NCI-H1105 (cell line): ENCODE data around the gene NTSR1.

ENCODE experiments used
- DNase-seq: peaks from one replicate; lab custom pipeline; 2025; lab: John Stamatoyannopoulos, UW

NTSR1 gene

DNA sequence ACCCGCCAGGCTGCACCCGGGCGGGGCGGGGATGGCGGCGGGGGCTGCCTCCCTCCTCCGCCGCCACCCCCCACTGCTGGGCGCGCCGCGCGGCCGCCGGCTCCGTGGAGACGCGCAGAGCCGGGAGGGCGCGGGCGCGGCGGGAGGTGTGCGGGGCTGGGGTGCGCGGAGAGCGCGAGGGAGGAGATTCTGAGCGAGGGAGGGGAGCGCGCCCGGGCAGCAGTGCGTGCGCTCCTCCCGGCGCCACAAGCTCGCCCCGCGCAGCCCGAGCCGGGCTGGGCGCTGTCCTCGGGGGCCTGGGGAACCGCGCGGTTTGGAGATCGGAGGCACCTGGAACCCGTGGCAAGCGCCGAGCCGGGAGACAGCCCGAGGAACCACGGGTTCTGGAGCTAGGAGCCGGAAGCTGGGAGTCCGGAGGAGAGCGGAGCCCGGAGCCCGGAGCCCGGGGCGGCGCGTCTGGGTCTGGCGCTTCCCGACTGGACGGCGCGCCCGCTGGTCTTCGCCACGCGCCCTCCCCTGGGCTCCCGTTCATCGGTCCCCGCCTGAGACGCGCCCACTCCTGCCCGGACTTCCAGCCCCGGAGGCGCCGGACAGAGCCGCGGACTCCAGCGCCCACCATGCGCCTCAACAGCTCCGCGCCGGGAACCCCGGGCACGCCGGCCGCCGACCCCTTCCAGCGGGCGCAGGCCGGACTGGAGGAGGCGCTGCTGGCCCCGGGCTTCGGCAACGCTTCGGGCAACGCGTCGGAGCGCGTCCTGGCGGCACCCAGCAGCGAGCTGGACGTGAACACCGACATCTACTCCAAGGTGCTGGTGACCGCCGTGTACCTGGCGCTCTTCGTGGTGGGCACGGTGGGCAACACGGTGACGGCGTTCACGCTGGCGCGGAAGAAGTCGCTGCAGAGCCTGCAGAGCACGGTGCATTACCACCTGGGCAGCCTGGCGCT, at the start of gene NTSR1:
TSS of gene NTSR1 (plus strand) at position 246 of the 946 bp plus-strand sequence. CDS start at position 618, 372 bp downstream.
- no peak for DNase-seq

DNA sequence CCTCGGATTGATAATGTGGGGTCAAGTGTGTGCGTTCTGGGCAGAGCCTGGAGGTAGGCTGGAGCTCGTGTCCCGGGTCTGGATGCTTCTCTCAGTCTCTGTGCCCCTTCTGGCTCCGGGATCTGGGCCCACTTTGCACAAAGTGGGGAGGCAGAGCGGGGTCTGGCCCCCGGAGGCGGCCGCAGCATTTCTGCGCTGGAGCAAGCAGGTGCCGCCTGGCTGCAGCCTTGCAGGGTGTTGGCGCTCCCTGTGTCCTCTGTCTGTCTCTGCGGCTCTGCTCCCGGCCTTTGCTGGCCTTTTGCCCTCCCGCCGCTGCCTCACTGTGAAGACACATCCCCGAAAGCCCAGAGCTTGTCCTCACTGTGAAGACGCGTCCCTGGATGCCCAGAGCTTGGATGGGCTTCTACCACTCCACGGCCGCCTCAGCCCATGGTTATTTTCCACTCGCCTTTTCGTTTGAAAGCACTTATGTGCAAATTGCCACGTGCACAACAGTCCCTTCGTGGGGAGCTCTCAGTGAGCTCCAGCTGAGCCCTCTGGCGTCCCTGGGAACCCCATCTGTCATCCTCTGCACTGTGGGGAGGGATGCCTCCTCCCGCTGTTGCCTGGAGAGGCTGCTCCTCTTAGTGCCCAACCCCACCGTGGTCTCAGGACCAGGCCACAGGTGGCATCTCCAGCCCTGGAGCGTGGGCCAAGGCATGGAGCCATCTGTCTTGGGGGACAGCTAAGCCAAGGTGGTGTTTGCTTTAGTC, 49.0 kb upstream of the NTSR1 start:
- no peak for DNase-seq

DNA sequence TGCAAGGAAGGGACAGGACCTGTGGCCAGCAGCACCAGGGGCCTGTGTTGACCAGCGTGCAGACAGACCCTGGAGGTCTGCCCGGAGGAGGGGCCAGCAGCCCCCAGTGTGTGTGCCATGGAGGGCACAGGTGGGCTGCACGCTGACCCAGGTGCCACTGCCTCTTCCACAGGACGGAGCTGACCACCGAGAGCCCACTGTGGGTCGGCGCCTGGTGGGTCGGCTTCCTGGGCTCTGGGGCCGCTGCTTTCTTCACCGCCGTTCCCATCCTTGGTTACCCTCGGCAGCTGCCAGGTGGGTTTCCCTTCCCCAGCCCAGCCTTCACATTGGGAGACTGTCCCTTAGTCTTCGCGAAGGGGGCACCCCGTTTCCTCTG, 48.4 kb upstream of the NTSR1 start:
- no peak for DNase-seq

DNA sequence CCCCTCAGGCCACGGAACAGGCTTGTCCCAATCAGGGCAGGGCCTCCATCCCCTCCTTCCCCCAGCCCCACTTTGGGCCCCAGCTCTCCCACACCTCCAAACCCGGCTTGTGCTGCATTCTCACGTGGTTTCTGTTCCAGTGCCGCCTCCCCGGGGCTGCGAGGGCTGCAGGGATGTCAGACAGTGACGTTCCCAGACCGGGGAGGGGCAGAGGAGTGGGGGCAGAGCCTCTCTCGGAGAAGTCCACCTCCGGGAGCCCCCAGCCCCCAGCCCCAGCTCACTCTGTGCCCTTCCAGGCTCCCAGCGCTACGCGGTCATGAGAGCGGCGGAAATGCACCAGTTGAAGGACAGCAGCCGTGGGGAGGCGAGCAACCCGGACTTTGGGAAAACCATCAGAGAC, 47.9 kb upstream of the NTSR1 start:
- no peak for DNase-seq

DNA sequence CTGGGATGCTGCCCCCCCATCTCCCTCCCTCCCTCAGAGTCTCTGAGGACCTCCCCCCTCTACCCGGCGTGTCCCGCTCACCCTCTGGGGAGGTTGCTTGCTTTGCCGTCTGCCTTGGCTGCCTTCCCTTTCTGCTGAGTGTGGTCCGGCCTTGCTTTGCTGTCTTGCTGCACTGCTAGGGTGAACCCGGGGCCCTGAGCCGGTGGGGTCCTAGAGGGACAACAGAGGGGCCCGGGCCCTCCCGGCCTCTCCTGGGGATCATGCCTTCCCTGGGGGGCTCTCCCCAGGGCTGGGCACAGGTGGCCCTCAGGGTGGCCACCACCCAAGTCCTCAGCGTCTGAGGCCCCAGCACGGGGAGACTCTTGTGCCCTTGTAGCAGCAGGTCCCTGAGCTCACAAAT, 47.0 kb upstream of the NTSR1 start:
- DNase-seq = no peak

DNA sequence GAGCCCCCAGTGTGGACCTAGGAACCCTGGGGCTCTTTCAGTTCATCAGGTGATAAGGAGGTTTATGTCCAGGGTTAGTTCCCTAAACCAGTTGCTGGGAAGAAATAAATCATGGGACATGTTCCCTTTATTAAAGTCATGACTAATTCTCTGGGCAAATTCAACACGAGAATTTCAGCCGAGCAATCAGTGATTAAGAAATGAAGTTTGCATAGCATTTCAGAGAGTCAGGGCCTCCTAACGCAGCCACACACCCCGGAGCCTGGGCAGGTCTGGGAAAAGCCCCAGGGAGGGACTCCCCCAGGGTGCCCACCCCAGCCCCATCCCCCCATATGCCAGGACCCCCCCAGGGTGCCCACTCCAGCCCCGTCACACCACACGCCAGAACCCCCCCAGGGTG, 46.2 kb upstream of the NTSR1 start:
- no peak for DNase-seq

DNA sequence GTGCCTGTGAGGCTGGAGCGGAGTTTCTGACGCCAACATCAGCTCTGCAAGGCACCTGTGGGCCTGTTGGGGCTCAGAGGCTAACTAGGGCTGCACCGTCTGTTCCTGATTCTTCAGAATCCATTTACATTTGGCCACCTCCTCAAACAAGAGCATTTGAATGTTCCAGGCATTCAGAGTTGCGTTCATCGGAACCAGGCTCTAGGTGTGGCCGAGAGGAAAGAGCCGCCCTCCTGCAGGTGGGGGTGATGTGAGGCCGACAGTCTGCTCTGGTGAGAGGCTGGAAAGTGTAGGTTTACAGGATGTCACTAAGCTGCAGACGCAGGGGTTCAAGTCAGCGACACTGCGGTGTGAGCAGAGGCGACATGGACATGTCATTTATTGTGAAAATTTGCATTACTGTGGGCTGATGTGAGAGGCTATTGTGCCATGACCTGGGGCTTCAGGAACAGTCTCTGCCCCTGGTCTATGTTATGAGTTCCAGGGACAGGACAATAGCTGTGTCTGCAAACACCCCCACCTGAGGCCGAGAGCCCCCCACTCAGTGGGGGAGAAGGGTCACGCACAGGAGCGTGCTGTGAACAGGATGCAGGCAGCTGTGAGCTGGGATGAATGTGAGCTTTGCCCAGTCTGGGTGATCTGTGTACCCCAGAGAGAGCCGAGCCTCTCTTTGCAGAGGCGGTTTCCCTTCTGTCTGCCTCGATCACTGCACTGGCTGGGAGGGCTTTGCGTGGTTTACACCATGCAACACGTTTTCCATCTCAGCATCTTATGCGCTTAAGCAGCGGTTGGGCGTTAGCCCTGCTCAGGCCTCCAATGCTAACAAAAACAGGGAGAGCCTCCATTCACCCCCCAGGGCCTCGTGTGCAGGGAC, 45.3 kb upstream of the NTSR1 start:
- no peak for DNase-seq

DNA sequence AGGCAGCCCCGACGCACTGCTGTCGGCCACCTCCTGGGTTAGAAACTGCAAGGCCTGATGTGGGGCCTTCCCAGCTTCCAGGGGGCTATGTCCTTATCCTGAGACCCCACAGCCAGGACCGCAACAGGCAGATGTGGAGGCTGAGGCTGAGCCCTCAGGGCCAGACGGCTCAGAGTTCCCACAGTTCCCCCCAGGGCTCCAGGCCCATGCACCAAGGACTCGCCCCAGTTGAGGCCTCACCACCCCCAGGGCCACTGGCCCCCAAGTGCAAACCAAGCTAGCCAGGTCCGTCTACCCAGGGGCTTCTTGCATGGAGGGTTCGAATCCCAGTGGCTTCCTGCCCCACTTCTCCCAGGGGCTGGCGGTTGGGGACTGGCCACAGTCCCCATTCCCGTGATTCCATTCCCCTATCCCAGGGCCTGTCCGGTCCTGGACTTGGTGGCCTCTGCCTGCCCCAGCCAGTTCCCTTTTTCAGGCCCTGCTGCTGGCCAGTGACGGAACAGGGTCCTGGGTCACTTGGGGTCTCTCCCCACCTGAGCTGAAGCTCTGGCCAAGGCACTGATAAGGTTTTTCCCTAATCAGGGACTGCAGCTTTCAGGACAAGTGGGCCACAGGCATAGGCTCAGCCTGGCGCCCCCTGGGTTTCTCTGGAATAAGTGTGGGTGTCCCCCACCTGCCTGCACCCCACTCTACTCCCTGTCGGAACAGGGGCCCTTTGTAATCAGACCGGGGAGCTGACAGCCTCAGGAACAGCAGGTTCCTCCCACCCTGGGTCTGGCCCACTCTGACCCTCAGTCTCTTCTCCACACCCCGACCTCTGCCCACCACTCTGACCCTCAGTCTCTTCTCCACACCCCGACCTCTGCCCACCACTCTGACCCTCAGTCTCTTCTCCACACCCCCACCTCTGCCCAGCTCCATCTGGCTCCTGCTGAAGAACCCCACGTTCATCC, 44.3 kb upstream of the NTSR1 start:
- no peak for DNase-seq

DNA sequence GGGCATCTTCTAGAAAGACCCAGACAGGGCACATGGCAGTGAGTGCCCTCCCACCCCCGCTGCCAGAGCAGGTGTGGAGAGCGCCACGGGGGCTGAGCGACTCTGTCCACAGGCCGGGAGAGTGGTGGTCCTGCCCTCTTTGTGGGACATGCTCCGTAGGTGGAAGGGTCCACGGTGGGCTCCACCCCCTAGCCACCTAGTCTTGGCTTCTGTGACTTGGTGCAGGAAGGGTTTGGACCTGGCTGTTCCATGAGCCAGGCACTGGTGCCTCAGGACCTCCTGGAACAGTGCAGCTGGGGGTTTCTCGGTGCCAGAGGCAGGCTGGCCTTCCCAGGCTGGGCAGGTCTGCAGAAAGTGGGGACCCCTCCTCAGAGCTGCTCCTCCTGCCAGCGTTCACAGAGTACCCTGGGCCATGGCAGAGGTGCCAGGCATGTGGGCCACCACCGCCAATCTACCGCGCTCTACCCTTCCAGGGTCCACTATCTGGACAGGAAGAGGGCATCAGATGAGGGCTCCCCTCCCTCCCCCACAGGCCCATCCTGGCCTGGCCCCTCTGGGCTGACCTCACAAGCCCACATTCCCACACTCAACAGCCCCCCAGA, 43.4 kb upstream of the NTSR1 start:
- DNase-seq = no peak

DNA sequence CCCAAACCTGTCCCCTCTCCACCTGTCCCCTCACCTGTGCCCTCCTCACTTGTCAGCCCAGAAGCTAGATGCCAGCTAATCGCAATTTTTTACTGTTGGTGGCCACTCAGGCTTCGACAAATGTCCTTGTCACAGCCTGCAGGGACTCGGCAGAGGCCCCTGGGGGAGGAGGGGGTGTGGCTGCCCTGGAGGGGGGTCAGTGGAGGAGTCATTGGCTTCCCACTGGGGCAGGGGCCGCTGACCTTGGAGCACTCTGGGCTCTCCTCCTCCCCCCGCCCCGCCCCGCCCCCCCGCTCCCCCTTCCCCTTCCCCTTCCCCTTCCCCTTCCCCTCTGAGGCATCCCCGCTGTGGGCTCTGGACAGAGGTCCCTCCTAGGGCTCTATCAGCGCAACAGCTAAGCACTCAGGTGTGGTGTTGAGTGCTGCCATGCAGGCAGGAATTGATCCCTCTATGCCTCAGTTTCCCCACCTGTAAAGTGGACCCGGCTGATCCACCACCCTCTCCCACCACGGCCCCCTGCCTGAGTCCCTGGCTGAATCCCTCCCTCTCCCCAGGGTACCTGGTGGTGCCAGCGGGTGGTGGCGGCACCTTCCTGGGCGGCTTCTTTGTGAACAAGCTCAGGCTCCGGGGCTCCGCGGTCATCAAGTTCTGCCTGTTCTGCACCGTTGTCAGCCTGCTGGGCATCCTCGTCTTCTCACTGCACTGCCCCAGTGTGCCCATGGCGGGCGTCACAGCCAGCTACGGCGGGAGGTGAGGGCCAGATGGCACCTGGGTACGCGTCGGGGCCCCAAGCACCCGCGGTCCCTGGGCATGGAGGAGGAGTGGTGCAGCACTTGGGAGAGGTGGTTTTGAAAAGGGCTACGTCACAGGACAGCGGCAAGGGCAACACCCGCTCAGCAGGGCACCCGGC, 42.6 kb upstream of the NTSR1 start:
- no peak for DNase-seq

DNA sequence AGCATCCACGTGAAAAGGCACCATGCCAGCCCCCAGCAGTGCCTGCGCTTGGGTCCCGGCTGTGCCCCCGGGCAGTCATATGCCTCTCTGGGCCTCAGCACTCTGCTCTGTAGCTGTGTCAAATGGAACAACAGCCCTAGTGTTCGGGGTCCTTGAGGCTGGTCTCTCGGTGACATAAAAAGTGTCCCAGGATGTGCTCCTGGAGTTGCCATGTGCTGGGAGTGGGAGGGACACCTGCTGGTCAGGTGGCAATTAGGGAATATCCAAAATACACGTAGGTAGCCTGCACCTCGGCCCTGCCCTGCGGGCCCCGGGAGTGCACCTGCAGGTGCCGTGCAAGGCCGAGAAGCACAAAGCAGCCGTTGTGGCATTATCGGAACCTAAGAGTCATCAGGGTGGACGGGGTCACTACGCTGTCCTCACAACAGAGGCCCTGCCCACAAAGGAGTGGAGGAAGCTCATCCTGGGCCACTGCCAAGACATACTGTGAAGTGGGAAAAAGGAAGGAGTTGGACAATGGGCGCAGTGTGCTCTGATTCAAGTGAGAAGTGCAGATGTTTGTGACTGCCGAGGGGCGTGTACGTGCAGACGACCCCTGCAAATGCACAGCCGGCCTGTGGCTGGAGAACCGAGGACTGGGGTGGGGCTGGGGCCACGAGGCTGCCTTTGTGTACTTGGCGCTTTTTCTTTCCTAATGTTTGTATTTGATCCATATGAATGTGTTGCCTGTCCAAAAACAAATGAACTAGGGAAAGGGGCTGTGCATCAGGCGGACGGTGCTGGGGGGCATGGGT, 41.7 kb upstream of the NTSR1 start:
- DNase-seq = peak; percentile 3

DNA sequence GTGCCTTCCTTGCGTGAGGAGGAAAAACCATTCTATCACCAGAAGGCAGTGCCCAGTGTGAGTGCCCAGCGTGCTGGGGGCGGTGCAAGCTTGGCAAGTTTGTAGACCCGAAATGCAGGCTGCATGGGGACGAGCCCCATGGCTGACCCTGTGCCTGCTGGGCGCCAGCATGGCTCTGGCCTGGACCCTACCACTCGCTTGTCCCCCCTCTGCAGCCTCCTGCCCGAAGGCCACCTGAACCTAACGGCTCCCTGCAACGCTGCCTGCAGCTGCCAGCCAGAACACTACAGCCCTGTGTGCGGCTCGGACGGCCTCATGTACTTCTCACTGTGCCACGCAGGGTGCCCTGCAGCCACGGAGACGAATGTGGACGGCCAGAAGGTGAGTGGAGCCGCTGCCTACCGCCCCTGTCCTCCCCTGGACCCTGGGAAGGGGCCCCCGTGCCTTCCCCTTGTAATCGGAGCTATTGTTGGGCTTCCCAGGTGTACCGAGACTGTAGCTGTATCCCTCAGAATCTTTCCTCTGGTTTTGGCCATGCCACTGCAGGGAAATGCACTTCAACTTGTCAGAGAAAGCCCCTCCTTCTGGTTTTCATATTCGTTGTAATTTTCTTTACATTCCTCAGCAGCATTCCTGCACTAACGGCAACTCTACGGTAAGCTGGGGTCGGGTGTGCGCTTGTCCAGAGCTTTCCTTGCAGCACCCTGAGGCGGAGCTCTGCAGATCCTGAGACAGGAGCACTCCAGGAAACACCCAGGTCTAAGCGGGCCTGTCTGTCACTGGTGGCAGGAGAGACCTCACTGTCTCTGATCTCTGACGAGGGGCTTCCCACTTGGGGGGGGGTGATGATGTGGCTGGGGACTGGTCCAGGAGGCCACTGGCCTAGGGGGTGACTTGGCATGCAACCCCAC, 40.9 kb upstream of the NTSR1 start:
- no peak for DNase-seq

DNA sequence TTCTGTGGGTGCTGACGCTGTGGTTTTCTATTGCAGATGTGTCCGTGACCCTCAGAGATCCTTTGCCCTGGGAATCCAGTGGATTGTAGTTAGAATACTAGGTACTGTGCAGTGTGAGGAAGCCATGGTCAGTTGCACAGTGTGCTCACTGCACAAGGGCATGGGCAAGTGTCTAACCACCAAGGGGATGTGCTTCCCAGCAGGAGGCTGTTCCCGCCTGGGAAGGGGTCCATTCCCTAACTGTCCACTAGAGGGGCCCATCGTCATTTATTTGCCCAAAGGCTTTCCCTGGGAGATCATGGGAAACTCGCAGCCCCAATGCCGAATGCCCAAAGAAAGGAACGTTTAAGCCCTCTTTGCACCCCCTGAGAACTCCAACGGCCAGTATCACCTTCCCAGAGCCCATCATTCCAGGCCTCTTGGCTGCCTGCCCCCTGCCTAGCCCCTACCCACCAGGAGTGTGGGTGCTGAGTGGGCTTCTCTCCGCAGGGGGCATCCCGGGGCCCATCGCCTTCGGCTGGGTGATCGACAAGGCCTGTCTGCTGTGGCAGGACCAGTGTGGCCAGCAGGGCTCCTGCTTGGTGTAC, 40.1 kb upstream of the NTSR1 start:
- DNase-seq = peak; percentile 35

DNA sequence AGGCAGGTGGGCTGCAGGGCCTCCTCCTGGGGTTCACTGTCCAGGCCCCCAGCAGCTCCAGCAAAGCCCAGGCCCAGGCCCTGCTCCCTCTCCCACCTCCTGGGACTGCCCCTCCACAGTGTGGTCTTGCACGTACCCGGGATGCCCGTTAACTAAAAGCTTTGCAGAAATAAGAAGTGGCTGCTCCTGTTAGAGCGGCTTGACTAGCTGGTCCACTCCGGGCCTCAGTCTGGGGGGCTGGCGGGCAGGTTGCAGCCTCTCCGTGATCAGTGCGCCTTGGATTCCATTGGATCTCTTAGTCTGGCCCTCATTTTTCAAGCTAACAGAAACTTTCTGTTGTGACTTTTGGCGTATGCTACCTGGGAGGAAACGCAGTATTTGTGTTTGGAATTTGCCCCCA, 39.4 kb upstream of the NTSR1 start:
- DNase-seq = no peak

DNA sequence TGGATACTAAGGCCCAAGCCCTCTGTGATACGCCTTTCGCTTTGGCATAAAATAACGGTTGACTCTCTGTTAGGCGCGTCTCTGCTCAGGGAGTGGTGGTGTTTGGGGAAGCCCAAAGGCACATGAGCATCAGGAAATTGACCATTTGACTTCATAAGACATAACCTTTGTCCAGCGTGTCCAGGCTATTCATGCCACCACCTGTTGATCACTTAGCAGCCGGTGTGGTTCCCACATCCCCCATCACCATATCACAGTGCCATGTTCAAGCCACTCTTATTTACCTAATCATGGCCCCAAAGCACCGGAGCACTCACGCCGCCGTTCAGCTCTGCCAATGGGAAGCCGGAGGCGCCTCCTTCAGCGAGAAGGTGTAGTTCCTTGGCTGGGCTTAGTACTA, 38.5 kb upstream of the NTSR1 start:
- no peak for DNase-seq

DNA sequence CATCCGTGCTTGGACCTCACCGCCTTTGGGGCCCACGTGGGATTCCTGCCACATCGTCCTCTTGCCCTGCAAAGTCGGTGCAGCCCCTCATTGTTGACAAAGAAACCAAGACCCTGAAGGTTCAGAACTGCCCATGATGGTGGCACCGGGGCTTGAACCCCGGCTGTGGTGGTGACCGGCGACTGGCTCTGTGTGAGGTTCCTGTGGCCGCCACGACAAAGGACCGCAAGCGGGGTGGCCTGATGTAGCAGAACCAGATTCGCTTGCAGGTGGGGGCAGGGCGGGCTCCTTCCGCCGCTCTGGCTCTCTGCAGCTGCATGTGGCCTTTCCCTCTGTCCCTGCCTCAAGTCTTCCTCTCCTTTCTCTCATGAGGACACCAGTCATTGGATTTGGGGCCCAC, 37.6 kb upstream of the NTSR1 start:
- DNase-seq = no peak

DNA sequence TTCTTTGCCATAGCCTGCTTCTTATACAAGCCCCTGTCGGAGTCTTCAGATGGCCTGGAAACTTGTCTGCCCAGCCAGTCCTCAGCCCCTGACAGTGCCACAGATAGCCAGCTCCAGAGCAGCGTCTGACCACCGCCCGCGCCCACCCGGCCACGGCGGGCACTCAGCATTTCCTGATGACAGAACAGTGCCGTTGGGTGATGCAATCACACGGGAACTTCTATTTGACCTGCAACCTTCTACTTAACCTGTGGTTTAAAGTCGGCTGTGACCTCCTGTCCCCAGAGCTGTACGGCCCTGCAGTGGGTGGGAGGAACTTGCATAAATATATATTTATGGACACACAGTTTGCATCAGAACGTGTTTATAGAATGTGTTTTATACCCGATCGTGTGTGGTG, 36.9 kb upstream of the NTSR1 start:
- DNase-seq = no peak
